Prostate gland (tissue), 2 donors: ENCODE measurements around the gene DCANP1. TPM values are rescaled to one million over a fixed set of nuclear protein-coding genes. Genes with fewer than 3 reads are reported as not detected.

ENCODE experiments used
- DNase-seq: peaks from one replicate; pipeline ENCODE4 v3.0.0-alpha.2; 2019; ENCODE audit warnings: low spot score
- H3K27ac ChIP-seq, 2 donors: fragments of 200-600 bp; sonication (generic); 2 replicates each; pipeline ENCODE4 v1.5.1; 2017 to 2019
- H3K27me3 ChIP-seq: fragments of 200-600 bp; sonication (generic); replicated peaks from 2 replicates; pipeline ENCODE4 v1.5.1; 2019; ENCODE audit not compliant: insufficient read depth
- H3K36me3 ChIP-seq, 2 donors: fragments of 200-600 bp; sonication (generic); 1 replicate in 1 of 2; 2 replicates in 1 of 2; pipeline versions ENCODE4 v1.5.1 to v1.8.1; 2017 to 2019
- H3K4me1 ChIP-seq: fragments of 200-600 bp; sonication (generic); replicated peaks from 2 replicates; pipeline ENCODE4 v1.5.1; 2019
- H3K4me3 ChIP-seq, 2 donors: fragments of 200-600 bp; sonication (generic); 2 replicates each; pipeline ENCODE4 v1.5.1; 2017 to 2019
- H3K9me3 ChIP-seq: fragments of 200-600 bp; sonication (generic); 2 replicates; pipeline ENCODE4 v1.5.1; 2017
- POLR2A ChIP-seq: fragments of 450-650 bp; IDR thresholded peaks from one replicate; pipeline ENCODE4 v1.6.1; 2016; ENCODE audit warnings: antibody characterized with exemption, mild to moderate bottlenecking
- POLR2AphosphoS5 ChIP-seq: sonication (generic); formaldehyde crosslinking; IDR thresholded peaks from one replicate; pipeline ENCODE4 v1.6.1; 2017; ENCODE audit warnings: antibody characterized with exemption
- WGBS: methylation state at CpG from one replicate; pipeline ENCODE4 v1.1.5; 2018; 5-methylcytosine and 5-hydroxymethylcytosine counted together
- intact Hi-C: fragments of 100-400 bp; cut with DNase I; formaldehyde crosslinking; loops from one replicate; pipeline ENCODE4 v1.14.2; 2022
- total RNA-seq, 2 donors: library from RNA; depleted of rRNA; stranded (reverse); fragments of >200 nt; gene quantifications; one replicate each; pipeline ENCODE4 v1.1.0, GENCODE V29; 2016
- TF ChIP-seq, protein P1 (sequence below), 4 experiments: fragments of 200-600 bp in 2 of 4; fragments of 450-650 bp in 2 of 4; sonication (generic) in 2 of 4; IDR thresholded peaks; 1 replicate in 3 of 4; 2 replicates in 1 of 4; pipeline ENCODE4 v1.5.1; 2016 to 2019; ENCODE audit warnings: antibody characterized with exemption in 4 of 4, mild to moderate bottlenecking in 2 of 4, moderate library complexity in 2 of 4

DCANP1 gene
- total RNA-seq, 2 donors from 2014 or later: not detected

DNA sequence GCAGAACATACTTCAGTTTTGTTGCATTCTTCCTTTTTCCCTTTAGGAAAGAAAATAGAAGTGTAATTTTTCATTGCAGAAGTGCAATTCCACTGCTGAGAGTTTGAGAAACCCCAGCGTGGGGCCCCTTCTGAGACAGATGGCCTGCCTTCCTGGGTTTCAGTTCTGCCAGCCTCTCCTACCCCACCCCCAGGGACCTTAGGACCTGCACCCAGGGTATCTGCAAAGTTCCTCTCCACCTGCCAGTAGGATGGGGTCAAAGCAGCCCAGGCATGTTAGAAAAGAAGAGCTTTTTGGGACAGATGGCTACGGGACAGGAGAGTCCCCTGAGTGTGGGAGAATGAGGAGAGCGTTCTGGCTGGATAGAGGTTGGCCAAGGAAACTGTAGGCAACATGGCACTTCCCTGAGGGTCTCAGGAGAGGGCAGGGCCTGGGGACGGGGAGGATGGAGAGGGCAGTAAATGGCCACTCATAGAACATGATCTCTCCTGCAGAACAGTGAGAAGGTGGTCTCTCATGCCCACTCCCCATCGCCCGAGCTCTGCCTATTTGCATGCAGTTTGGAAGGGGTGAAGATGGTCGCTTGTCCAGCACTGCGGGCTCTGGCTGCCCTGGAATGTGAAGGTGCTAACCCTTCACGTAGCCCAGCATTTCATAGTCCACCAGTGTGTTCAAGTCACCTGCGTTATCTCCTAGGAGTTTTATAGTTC lies 5.3 kb upstream of the DCANP1 start, which contains the start of gene TIFAB:
Gene TIFAB (minus strand): TSS at position 31 of the 710 bp plus-strand sequence. CDS start 2,412 bp downstream, outside the sequence.
- DNase-seq: no peak
- intact Hi-C loops: no loop called here

DNA sequence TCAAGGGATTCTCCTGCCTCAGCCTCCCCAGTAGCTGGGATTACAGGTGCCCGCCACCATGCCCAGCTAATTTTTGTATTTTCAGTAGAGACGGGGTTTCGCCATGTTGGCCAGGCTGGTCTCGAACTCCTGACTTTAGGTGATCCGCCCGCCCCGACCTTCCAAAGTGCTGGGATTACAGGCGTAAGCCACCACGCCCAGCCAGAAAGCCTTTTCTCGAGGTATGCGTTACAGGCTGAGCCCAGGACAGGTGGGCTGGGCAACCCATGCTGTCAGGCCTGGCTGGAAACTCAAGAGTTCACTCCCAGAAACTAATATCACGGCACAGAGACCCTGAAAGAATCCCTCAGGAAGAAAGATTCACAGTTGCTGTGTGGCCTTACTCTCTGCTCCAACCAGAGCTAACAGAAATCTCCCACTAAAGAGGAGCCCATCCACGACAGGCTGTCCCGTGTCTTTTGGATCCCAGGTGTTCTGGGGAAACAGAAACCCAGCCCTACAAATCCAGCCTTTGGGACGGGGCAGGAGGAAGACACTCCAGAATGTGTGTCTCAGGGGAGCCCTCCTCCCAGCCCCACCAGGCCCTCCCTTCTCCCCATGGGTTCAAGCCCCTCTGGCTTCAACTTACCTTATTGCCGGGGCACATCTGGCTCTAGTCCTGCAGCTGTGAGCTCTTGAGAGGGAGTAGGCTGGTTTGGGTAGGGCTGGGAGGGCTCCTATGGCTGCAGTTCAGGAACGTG lies 4.6 kb upstream of the DCANP1 start:
- 88% methylated on average over 17 of the region's 17 CpGs for WGBS
- Histone ChIP-seq H3K9me3 (no peaks in the 10 kb centered on the region), H3K27me3 (no peaks in the 10 kb centered on the region), H3K4me1 (no peaks in the 10 kb centered on the region), H3K36me3 (no peaks in the 10 kb centered on the region), H3K4me3 (no peak overlapping the region), H3K27ac (no peak overlapping the region)
- intact Hi-C loops: no loop called here
- TF ChIP-seq POLR2AphosphoS5: no peak
- TF ChIP-seq POLR2A: no peak
- TF ChIP-seq, protein P1, sequence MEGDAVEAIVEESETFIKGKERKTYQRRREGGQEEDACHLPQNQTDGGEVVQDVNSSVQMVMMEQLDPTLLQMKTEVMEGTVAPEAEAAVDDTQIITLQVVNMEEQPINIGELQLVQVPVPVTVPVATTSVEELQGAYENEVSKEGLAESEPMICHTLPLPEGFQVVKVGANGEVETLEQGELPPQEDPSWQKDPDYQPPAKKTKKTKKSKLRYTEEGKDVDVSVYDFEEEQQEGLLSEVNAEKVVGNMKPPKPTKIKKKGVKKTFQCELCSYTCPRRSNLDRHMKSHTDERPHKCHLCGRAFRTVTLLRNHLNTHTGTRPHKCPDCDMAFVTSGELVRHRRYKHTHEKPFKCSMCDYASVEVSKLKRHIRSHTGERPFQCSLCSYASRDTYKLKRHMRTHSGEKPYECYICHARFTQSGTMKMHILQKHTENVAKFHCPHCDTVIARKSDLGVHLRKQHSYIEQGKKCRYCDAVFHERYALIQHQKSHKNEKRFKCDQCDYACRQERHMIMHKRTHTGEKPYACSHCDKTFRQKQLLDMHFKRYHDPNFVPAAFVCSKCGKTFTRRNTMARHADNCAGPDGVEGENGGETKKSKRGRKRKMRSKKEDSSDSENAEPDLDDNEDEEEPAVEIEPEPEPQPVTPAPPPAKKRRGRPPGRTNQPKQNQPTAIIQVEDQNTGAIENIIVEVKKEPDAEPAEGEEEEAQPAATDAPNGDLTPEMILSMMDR (IDR thresholded peaks at IDR 0.05): no peak
- no peak for DNase-seq

More for the DNA sequence above, 5.3 kb upstream of the DCANP1 start, which contains the start of gene TIFAB:
- no peaks in the 10 kb centered on the region for H3K9me3 ChIP-seq
- no peak within 1 kb of the TSS for H3K27ac ChIP-seq
- WGBS: 82% methylated on average over 10 of the region's 10 CpGs
- no peaks in the 10 kb centered on the region for H3K36me3 ChIP-seq
- H3K4me1 ChIP-seq: no peaks in the 10 kb centered on the region
- H3K27me3 ChIP-seq: no peaks in the 10 kb centered on the region
- no peak within 1 kb of the TSS for H3K4me3 ChIP-seq
- TF ChIP-seq POLR2AphosphoS5 (no peak), POLR2A (no peak)
- TF ChIP-seq, protein P1 (IDR thresholded peaks at IDR 0.05): no peak

DNA sequence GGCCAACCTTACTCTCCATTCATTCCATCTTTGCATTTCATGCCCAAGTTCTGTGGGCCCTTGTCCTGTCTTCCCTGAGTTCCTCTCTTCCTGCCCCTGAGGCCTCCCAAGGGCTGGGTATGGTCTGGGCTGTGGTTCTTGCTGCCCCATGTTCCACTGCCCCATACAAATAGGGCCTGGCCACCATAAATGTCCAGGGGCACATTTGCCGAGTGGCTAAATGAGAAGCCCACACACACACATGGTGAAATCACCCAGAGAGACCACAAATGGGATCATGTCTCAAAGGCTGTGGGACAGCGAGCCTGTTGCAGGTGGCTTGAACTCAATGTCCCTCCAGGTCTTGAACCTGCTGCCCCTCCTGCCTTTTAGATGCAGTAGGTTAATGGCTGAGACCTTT lies 3.8 kb upstream of the DCANP1 start:
- H3K4me1 ChIP-seq: no peaks in the 10 kb centered on the region
- no peak overlapping the region for H3K27ac ChIP-seq
- no peaks in the 10 kb centered on the region for H3K27me3 ChIP-seq
- H3K4me3 ChIP-seq: no peak overlapping the region
- no peaks in the 10 kb centered on the region for H3K9me3 ChIP-seq
- DNase-seq: no peak
- WGBS: 88% methylated on average over 2 of the region's 2 CpGs
- TF ChIP-seq POLR2A: no peak
- TF ChIP-seq, protein P1 (IDR thresholded peaks at IDR 0.05): no peak
- TF ChIP-seq POLR2AphosphoS5: no peak
- H3K36me3 ChIP-seq: no peaks in the 10 kb centered on the region
- intact Hi-C loops: no loop called here

DNA sequence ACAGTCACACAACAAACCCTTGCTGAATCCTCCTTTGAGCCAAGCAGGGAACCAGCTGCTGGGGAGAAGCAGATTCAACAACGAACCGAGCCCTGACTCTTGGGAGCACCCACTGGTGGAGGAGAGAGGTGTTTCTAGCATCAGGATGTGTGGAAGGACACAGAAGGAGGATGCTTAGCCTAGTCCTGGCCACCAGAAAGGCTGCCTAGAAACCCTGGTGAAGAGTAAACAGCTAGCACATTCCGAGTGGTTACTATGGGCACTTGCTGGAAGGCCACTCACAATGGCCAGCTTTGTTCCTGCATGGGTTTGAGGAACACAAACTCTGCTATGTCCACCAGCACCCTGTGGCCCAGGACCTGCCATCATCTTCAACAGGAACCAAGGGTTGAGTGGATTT lies 3.2 kb upstream of the DCANP1 start:
- no peak for TF ChIP-seq POLR2AphosphoS5
- TF ChIP-seq, protein P1 (IDR thresholded peaks at IDR 0.05): no peak
- no peak for TF ChIP-seq POLR2A
- Histone ChIP-seq H3K4me1 (no peaks in the 10 kb centered on the region), H3K9me3 (no peaks in the 10 kb centered on the region), H3K27ac (no peak overlapping the region), H3K4me3 (no peak overlapping the region), H3K36me3 (no peaks in the 10 kb centered on the region), H3K27me3 (no peaks in the 10 kb centered on the region)
- intact Hi-C loops: no loop called here
- DNase-seq: no peak
- WGBS: 80% methylated on average over 3 of the region's 3 CpGs
